Measurements from ENCODE around the gene LAMC1. TPM values are rescaled to one million over a fixed set of nuclear protein-coding genes. Genes with fewer than 3 reads are reported as not detected.

The LAMC1 gene
- total and polyA plus RNA-seq, 4 donors, result 20.8 to 247 (median 154) TPM

DNA sequence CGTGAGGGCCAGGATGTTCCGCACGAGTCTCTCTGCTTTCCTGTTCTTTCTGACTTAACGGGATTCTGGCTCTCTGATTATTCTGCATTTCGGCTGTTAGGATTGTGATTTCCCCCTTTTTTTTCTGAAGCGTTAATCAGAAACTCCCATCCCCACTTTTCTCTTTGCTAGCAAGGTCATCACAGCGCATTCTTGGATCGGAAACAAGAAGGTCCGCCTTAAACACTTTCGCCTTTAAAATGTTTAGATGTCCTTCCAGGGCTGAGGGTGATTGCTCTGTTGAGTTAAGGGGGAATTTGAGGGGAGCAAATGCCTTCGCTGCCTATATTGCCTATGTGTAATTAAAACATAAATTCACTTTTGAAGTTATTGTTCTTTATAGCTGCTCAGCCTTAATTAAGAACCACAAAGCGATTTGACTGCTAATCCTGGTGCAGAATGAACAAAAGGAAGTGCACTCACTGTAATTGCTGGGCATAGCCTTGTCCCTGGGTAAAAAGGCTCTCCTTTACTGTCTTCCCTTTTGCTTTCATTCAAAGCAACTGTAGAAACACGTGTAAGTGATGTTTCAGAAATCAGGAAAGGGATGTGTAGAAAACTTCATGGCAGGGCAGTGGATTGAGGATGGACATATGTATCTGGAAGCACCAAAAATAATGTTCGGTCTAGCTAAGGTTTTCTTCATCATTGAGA is 1.2 kb downstream of the LAMC1 start:
- Histone ChIP-seq H3K9me3 (ENCODE audit: control insufficient read depth, low read length) (no peaks in the 10 kb centered on the region), H3K27ac (ENCODE audit: low read depth in 1 of 2, low read length in 2 of 2) (peak overlapping the region in 1 of 2 donors; percentile 60), H3K27me3 (ENCODE audit: control insufficient read depth in 1 of 2, insufficient read depth in 2 of 2, low read length in 1 of 2) (no peaks in the 10 kb centered on the region), H3K4me3 (ENCODE audit: low read length in 2 of 2) (peak overlapping the region; percentile 77 to 85), H3K36me3 (ENCODE audit: control insufficient read depth in 1 of 2, insufficient read depth in 2 of 2, low read length in 1 of 2) (no peaks in the 10 kb centered on the region), H3K4me1 (ENCODE audit: control insufficient read depth in 1 of 2, insufficient read depth in 2 of 2, low read length in 2 of 2) (peaks cover 5 to 9% of the 10 kb centered on the region in 2 donors)
- no peak for DNase-seq
- no peak for ATAC-seq (ENCODE audit: low FRiP score)
- intact Hi-C loops (cut with DNase I), result loop anchor here (5.0 to 10.0 kb wide), 6 partner anchors 62 to 603 kb away; no protein-coding TSS in a partner anchor
- 1% methylated on average over 14 of the region's 14 CpGs for WGBS, 2 donors

GRCh38 chr1:183025010-183025337 is 1.8 kb downstream of the LAMC1 start:
- H3K36me3 ChIP-seq (ENCODE audit: control insufficient read depth in 1 of 2, insufficient read depth in 2 of 2, low read length in 1 of 2), result no peaks in the 10 kb centered on the region
- no peaks in the 10 kb centered on the region for H3K27me3 ChIP-seq (ENCODE audit: control insufficient read depth in 1 of 2, insufficient read depth in 2 of 2, low read length in 1 of 2)
- 1 to 4% methylated on average over 3 of the region's 3 CpGs for WGBS, 2 donors
- no peaks in the 10 kb centered on the region for H3K9me3 ChIP-seq (ENCODE audit: control insufficient read depth, low read length)
- H3K27ac ChIP-seq (ENCODE audit: low read depth in 1 of 2, low read length in 2 of 2), result no peak overlapping the region
- ATAC-seq (ENCODE audit: low FRiP score) (no peak), DNase-seq (no peak)
- peaks cover 8 to 13% of the 10 kb centered on the region in 2 donors for H3K4me1 ChIP-seq (ENCODE audit: control insufficient read depth in 1 of 2, insufficient read depth in 2 of 2, low read length in 2 of 2)
- peak overlapping the region; percentile 77 to 85 for H3K4me3 ChIP-seq (ENCODE audit: low read length in 2 of 2)
- intact Hi-C loops (cut with DNase I), result loop anchor here in 1 of 2 donors (5.0 to 10.0 kb wide), 2 partner anchors 80 to 602 kb away; no protein-coding TSS in a partner anchor

DNA sequence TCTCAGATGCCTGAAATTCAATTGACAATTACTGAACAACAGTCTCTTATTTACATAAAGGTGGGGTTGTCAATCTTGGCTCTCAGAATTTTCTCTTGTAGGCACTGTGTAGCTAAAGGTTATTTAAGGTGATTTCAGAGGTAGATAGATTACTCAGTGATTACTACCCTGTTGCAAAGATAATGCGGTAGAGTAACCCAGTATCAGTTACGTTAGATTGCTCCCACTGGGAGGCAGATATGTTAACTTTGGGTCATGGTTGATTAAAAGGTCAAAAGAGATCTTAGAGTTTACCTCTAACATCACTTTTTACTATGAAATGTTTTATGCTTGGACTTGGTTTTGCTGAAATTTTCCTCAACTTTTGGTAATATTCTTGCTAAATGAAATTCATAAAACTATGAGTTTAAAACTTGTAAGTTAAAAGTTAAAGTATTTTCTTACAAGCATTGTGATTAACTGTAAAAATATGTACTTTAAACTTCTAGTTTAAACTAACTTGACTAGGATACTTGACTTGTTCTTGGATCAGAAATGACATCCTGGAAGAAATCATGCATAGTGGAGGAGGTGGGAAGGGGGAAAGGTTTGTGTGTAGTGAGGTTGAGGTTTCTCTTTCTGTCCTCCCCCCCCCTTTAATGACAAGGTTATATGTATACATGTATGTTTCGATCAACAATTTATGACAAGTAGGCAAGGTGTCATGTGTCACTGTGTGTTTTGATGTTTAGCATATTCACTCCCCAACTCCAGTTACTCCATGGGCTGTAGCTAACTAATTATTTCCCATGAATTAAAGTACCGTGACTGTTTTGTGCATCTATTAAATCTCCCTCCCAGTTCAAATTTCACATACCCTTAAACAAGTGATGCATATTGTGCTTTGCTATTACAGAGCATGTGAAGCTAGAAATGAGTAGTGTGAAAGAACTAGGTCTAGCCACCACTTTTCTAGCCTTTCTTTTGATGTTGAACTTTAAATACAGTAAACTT is 2.9 kb downstream of the LAMC1 start:
- DNase-seq (no peak), ATAC-seq (ENCODE audit: low FRiP score) (no peak)
- intact Hi-C loops (cut with DNase I), result loop anchor here in 1 of 2 donors (5.0 to 10.0 kb wide), 2 partner anchors 79 to 601 kb away; no protein-coding TSS in a partner anchor
- Histone ChIP-seq H3K36me3 (ENCODE audit: control insufficient read depth in 1 of 2, insufficient read depth in 2 of 2, low read length in 1 of 2) (no peaks in the 10 kb centered on the region), H3K27me3 (ENCODE audit: control insufficient read depth in 1 of 2, insufficient read depth in 2 of 2, low read length in 1 of 2) (no peaks in the 10 kb centered on the region), H3K4me3 (ENCODE audit: low read length in 2 of 2) (peak overlapping the region; percentile 77 to 93), H3K4me1 (ENCODE audit: control insufficient read depth in 1 of 2, insufficient read depth in 2 of 2, low read length in 2 of 2) (peaks cover 8 to 14% of the 10 kb centered on the region in 2 donors), H3K27ac (ENCODE audit: low read depth in 1 of 2, low read length in 2 of 2) (peak overlapping the region in 1 of 2 donors; percentile 76), H3K9me3 (ENCODE audit: control insufficient read depth, low read length) (no peaks in the 10 kb centered on the region)
- 10 to 15% methylated on average over 4 of the region's 4 CpGs for WGBS, 2 donors

DNA sequence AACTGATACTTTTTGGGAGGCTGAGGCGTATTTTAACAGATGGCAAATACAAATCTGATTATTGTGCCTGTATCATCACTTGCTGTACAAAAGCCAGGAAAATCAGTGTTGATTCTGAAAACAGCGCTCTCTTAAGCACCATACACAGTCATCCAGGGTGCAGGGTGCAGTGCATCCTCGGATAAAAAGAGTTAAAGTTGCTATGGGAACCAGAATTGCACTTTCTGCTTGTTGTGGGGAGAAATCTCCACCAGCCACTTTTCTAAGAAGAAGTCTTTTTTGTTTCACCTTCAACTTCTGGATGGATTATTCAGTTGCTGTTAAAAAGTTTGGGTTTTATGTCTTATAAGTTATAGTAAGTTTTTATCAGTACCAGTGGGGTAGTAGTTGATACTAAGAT is 3.8 kb downstream of the LAMC1 start:
- no peaks in the 10 kb centered on the region for H3K36me3 ChIP-seq (ENCODE audit: control insufficient read depth in 1 of 2, insufficient read depth in 2 of 2, low read length in 1 of 2)
- intact Hi-C loops (cut with DNase I), result loop anchor here in 1 of 2 donors (5.0 to 10.0 kb wide), 2 partner anchors 78 to 600 kb away; no protein-coding TSS in a partner anchor
- WGBS, 2 donors, result 18 to 23% methylated on average over 3 of the region's 3 CpGs

GRCh38 chr1:183027791-183028190 is 4.6 kb downstream of the LAMC1 start:
- no peaks in the 10 kb centered on the region for H3K27me3 ChIP-seq (ENCODE audit: control insufficient read depth in 1 of 2, insufficient read depth in 2 of 2, low read length in 1 of 2)
- H3K4me1 ChIP-seq (ENCODE audit: control insufficient read depth in 1 of 2, insufficient read depth in 2 of 2, low read length in 2 of 2), result peaks cover 8 to 17% of the 10 kb centered on the region in 2 donors
- no peak overlapping the region for H3K27ac ChIP-seq (ENCODE audit: low read depth in 1 of 2, low read length in 2 of 2)
- ATAC-seq (ENCODE audit: low FRiP score) (no peak), DNase-seq (no peak)
- intact Hi-C loops (cut with DNase I), result loop anchor here in 1 of 2 donors (5.0 to 10.0 kb wide), 2 partner anchors 77 to 600 kb away; no protein-coding TSS in a partner anchor
- no peaks in the 10 kb centered on the region for H3K36me3 ChIP-seq (ENCODE audit: control insufficient read depth in 1 of 2, insufficient read depth in 2 of 2, low read length in 1 of 2)
- no peaks in the 10 kb centered on the region for H3K9me3 ChIP-seq (ENCODE audit: control insufficient read depth, low read length)
- H3K4me3 ChIP-seq (ENCODE audit: low read length in 2 of 2), result no peak overlapping the region

More for the DNA sequence above, 3.8 kb downstream of the LAMC1 start:
- DNase-seq, result no peak
- Histone ChIP-seq H3K4me1 (ENCODE audit: control insufficient read depth in 1 of 2, insufficient read depth in 2 of 2, low read length in 2 of 2) (peaks cover 8 to 15% of the 10 kb centered on the region in 2 donors), H3K9me3 (ENCODE audit: control insufficient read depth, low read length) (no peaks in the 10 kb centered on the region), H3K27ac (ENCODE audit: low read depth in 1 of 2, low read length in 2 of 2) (no peak overlapping the region), H3K4me3 (ENCODE audit: low read length in 2 of 2) (peak overlapping the region; percentile 41 to 77), H3K27me3 (ENCODE audit: control insufficient read depth in 1 of 2, insufficient read depth in 2 of 2, low read length in 1 of 2) (no peaks in the 10 kb centered on the region)
- no peak for ATAC-seq (ENCODE audit: low FRiP score)

GRCh38 chr1:183029591-183030000 is 6.4 kb downstream of the LAMC1 start:
- H3K27me3 ChIP-seq (ENCODE audit: control insufficient read depth in 1 of 2, insufficient read depth in 2 of 2, low read length in 1 of 2), result no peaks in the 10 kb centered on the region
- no peaks in the 10 kb centered on the region for H3K9me3 ChIP-seq (ENCODE audit: control insufficient read depth, low read length)
- H3K4me3 ChIP-seq (ENCODE audit: low read length in 2 of 2), result no peak overlapping the region
- intact Hi-C loops (cut with DNase I), result loop anchor here in 1 of 2 donors (5.0 to 10.0 kb wide), 2 partner anchors 75 to 598 kb away; no protein-coding TSS in a partner anchor
- peaks cover 0 to 2% of the 10 kb centered on the region in 2 donors for H3K36me3 ChIP-seq (ENCODE audit: control insufficient read depth in 1 of 2, insufficient read depth in 2 of 2, low read length in 1 of 2)
- peak overlapping the region; percentile 44 to 82 for H3K27ac ChIP-seq (ENCODE audit: low read depth in 1 of 2, low read length in 2 of 2)
- no peak for DNase-seq
- WGBS, 2 donors, result 71 to 72% methylated on average over 3 of the region's 3 CpGs
- peaks cover 8 to 17% of the 10 kb centered on the region in 2 donors for H3K4me1 ChIP-seq (ENCODE audit: control insufficient read depth in 1 of 2, insufficient read depth in 2 of 2, low read length in 2 of 2)
- no peak for ATAC-seq (ENCODE audit: low FRiP score)

- WGBS, 2 donors, result 84 to 87% methylated on average over 1 of the region's 1 CpG
- no peak for DNase-seq
- H3K4me3 ChIP-seq (ENCODE audit: low read length in 2 of 2), result peak overlapping the region in 1 of 2 donors; percentile 34
- H3K4me1 ChIP-seq (ENCODE audit: control insufficient read depth in 1 of 2, insufficient read depth in 2 of 2, low read length in 2 of 2), result peaks cover 9 to 17% of the 10 kb centered on the region in 2 donors
- no peaks in the 10 kb centered on the region for H3K9me3 ChIP-seq (ENCODE audit: control insufficient read depth, low read length)
- no peaks in the 10 kb centered on the region for H3K27me3 ChIP-seq (ENCODE audit: control insufficient read depth in 1 of 2, insufficient read depth in 2 of 2, low read length in 1 of 2)
- intact Hi-C loops (cut with DNase I), result no loop called here
- peak overlapping the region in 1 of 2 donors; percentile 82 for H3K27ac ChIP-seq (ENCODE audit: low read depth in 1 of 2, low read length in 2 of 2)
- H3K36me3 ChIP-seq (ENCODE audit: control insufficient read depth in 1 of 2, insufficient read depth in 2 of 2, low read length in 1 of 2), result peaks cover 0 to 2% of the 10 kb centered on the region in 2 donors
- no peak for ATAC-seq (ENCODE audit: low FRiP score)
Measured at GRCh38 chr1:183030053-183030452, 6.8 kb downstream of the LAMC1 start.

- ATAC-seq (ENCODE audit: low FRiP score) (no peak), DNase-seq (no peak)
- H3K9me3 ChIP-seq (ENCODE audit: control insufficient read depth, low read length), result no peaks in the 10 kb centered on the region
- no peak overlapping the region for H3K4me3 ChIP-seq (ENCODE audit: low read length in 2 of 2)
- no peaks in the 10 kb centered on the region for H3K27me3 ChIP-seq (ENCODE audit: control insufficient read depth in 1 of 2, insufficient read depth in 2 of 2, low read length in 1 of 2)
- intact Hi-C loops (cut with DNase I), result no loop called here
- no peak overlapping the region for H3K27ac ChIP-seq (ENCODE audit: low read depth in 1 of 2, low read length in 2 of 2)
- peaks cover 10 to 13% of the 10 kb centered on the region in 2 donors for H3K4me1 ChIP-seq (ENCODE audit: control insufficient read depth in 1 of 2, insufficient read depth in 2 of 2, low read length in 2 of 2)
- WGBS, 2 donors, result 54 to 59% methylated on average over 5 of the region's 5 CpGs
- H3K36me3 ChIP-seq (ENCODE audit: control insufficient read depth in 1 of 2, insufficient read depth in 2 of 2, low read length in 1 of 2), result peaks cover 0 to 2% of the 10 kb centered on the region in 2 donors
Measured at GRCh38 chr1:183032122-183032921, 9.1 kb downstream of the LAMC1 start.
